ENCODE measurements around the gene PPIG. TPM values are rescaled to one million over a fixed set of nuclear protein-coding genes. Genes with fewer than 3 reads are reported as not detected.

The PPIG gene
- total and polyA plus RNA-seq, 9 of the 15 experiments (the other 6 are each of a cell fraction or from before 2014, with no cell fraction given): 52.5 to 166 (median 124) TPM

GRCh38 chr2:169664978-169665930 lies 81.1 kb downstream of the PPIG start (continued):
- no peak for TF ChIP-seq SAP30 (IDR thresholded peaks at IDR 0.05; ENCODE audit: borderline replicate concordance, insufficient read depth, low read depth, low read length, poor library complexity, severe bottlenecking)
- no peak for TF ChIP-seq ZNF57 (CRISPR knock-in tag; IDR thresholded peaks at IDR 0.05)
- no peak for TF ChIP-seq ZBTB34 (CRISPR knock-in tag; IDR thresholded peaks at IDR 0.05)
- no peak for TF ChIP-seq ZBTB26 (CRISPR knock-in tag; IDR thresholded peaks at IDR 0.05)
- TF ChIP-seq ARHGAP35 (IDR thresholded peaks at IDR 0.05; ENCODE audit: partially characterized antibody): no peak
- TF ChIP-seq RB1 (IDR thresholded peaks at IDR 0.05; ENCODE audit: low read depth): no peak; the same call in 1 of the 2 replicates
- 0 out of 2 replicates have a peak, but pooled peaks have one; percentile 29 for TF ChIP-seq ZNF311 (CRISPR knock-in tag; IDR thresholded peaks at IDR 0.05)
- TF ChIP-seq PHB2 (IDR thresholded peaks at IDR 0.05; ENCODE audit: low read depth): peak; percentile 67; the same call in 1 of the 2 replicates
- TF ChIP-seq ZNF778 (CRISPR knock-in tag; IDR thresholded peaks at IDR 0.05): no peak
- no peak for TF ChIP-seq FOXJ3 (CRISPR knock-in tag; IDR thresholded peaks at IDR 0.05)
- TF ChIP-seq HDAC6 (IDR thresholded peaks at IDR 0.05; ENCODE audit: low read depth, low read length): no peak
- TF ChIP-seq ZBTB49 (CRISPR knock-in tag; IDR thresholded peaks at IDR 0.05; ENCODE audit: borderline replicate concordance): no peak
- 0 out of 2 replicates have a peak, but pooled peaks have one; percentile 4 for TF ChIP-seq PKNOX1 (IDR thresholded peaks at IDR 0.05)
